DND-41 (cell line): ENCODE results near the gene RPH3AL.

ENCODE experiments used
- EZH2 ChIP-seq: IDR thresholded peaks from 3 replicates; pipeline ENCODE4 v1.6.1; 2012; ENCODE audit warnings: borderline replicate concordance, low read depth, mild to moderate bottlenecking, moderate library complexity, low read length, inconsistent platforms; ENCODE audit not compliant: severe bottlenecking
- TF ChIP-seq, protein P1 (sequence below): IDR thresholded peaks from 2 replicates; pipeline ENCODE4 v1.5.1; 2012; ENCODE audit warnings: borderline replicate concordance, low read length, moderate library complexity, mild to moderate bottlenecking; ENCODE audit not compliant: poor library complexity, severe bottlenecking; ENCODE audit errors: extremely low read depth

DNA sequence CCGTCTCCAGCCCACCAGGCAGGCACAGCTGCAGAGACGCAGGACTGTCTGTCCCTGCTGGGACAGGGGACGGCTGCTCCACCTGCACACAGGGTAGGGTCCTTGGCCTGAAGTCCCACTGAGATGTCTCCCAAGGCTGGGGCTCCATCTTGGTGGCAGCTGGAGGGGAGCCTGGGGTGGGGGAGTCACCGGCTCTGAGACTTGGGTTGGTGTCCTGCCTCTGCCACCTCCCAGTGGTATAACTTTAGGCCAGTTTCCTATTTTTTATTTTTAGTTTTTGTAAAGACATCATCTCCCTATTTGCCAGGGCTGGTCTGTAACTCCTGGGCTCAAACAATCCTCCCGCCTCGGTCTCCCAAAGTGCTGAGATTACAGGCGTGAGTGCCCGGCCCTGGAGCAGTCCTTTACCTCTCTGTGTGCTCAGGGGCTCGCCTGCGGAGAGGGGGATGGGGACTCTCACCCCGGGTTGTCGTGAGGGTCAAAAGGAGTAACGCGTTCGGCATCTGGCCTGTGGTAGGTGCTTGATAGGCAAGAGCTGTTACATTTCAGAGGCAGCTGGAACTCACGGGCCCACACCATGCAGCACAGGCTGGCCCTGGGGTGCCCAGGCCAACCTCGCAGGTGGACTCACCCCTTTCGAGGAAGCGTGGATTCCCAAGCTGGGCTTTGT lies 124.5 kb downstream of the RPH3AL start:
- TF ChIP-seq, protein P1, sequence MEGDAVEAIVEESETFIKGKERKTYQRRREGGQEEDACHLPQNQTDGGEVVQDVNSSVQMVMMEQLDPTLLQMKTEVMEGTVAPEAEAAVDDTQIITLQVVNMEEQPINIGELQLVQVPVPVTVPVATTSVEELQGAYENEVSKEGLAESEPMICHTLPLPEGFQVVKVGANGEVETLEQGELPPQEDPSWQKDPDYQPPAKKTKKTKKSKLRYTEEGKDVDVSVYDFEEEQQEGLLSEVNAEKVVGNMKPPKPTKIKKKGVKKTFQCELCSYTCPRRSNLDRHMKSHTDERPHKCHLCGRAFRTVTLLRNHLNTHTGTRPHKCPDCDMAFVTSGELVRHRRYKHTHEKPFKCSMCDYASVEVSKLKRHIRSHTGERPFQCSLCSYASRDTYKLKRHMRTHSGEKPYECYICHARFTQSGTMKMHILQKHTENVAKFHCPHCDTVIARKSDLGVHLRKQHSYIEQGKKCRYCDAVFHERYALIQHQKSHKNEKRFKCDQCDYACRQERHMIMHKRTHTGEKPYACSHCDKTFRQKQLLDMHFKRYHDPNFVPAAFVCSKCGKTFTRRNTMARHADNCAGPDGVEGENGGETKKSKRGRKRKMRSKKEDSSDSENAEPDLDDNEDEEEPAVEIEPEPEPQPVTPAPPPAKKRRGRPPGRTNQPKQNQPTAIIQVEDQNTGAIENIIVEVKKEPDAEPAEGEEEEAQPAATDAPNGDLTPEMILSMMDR = no peak
- no peak for TF ChIP-seq EZH2
